CD4-positive, CD25-positive, alpha-beta regulatory T cell (primary cell): ENCODE data around the gene MRPS34. TPM values are rescaled to one million over a fixed set of nuclear protein-coding genes. Genes with fewer than 3 reads are reported as not detected.
A peak's percentile ranks its signal among the peaks of the same experiment; 100 is the strongest.

ENCODE experiments used
- ATAC-seq, 2 donors: fragments of 150-1000 bp; cut with Tn5 transposase; one replicate each; pipeline ENCODE4 v1.10.0; 2021; ENCODE audit warnings: low read depth in 2 of 2, moderate number of reproducible peaks in 2 of 2, moderate library complexity in 1 of 2
- DNase-seq, 3 donors: peaks; one replicate each; pipeline versions ENCODE4 v3.0.0 to v3.0.0-alpha.2; 2012 to 2022; ENCODE audit warnings: mixed read lengths in 1 of 3
- H3K27ac ChIP-seq: one replicate; pipeline ENCODE4 v1.7.0; 2013; ENCODE audit warnings: mild to moderate bottlenecking, low read length; ENCODE audit not compliant: insufficient read depth, poor library complexity, severe bottlenecking
- H3K27me3 ChIP-seq: one replicate; pipeline ENCODE4 v1.7.0; 2013; ENCODE audit warnings: low read length; ENCODE audit not compliant: control insufficient read depth, insufficient read depth
- H3K36me3 ChIP-seq: one replicate; pipeline ENCODE4 v1.7.0; 2013; ENCODE audit warnings: mild to moderate bottlenecking, low read length, moderate library complexity; ENCODE audit not compliant: control insufficient read depth, insufficient read depth
- H3K4me1 ChIP-seq: 2 replicates; pipeline ENCODE4 v1.7.0; 2013; ENCODE audit warnings: mild to moderate bottlenecking, low read length; ENCODE audit not compliant: insufficient read depth, control insufficient read depth, poor library complexity, severe bottlenecking
- H3K4me3 ChIP-seq: one replicate; pipeline ENCODE4 v1.7.0; 2013; ENCODE audit warnings: low read depth, mild to moderate bottlenecking, low read length, moderate library complexity
- H3K9me3 ChIP-seq, 2 experiments: 1 replicate in 1 of 2; 2 replicates in 1 of 2; pipeline ENCODE4 v1.7.0; 2013; ENCODE audit warnings: low read length in 2 of 2, mild to moderate bottlenecking in 1 of 2, moderate library complexity in 1 of 2; ENCODE audit not compliant: control insufficient read depth in 2 of 2
- H3K27ac Mint-ChIP-seq, 3 donors: one replicate each; pipeline ENCODE4 v1.8.0; 2020 to 2022; ENCODE audit warnings: mild to moderate bottlenecking in 3 of 3, mixed read lengths in 3 of 3, moderate library complexity in 2 of 3
- H3K27me3 Mint-ChIP-seq: one replicate; pipeline ENCODE4 v1.8.0; 2022; ENCODE audit warnings: mild to moderate bottlenecking, mixed read lengths
- H3K36me3 Mint-ChIP-seq: one replicate; pipeline ENCODE4 v1.8.0; 2020; ENCODE audit warnings: mixed read lengths
- H3K4me1 Mint-ChIP-seq, 4 donors: one replicate each; pipeline ENCODE4 v1.8.0; 2020 to 2022; ENCODE audit warnings: mixed read lengths in 4 of 4, mild to moderate bottlenecking in 1 of 4
- H3K4me3 Mint-ChIP-seq, 4 donors: one replicate each; pipeline ENCODE4 v1.8.0; 2020 to 2022; ENCODE audit warnings: mild to moderate bottlenecking in 4 of 4, mixed read lengths in 4 of 4, moderate library complexity in 3 of 4
- H3K9me3 Mint-ChIP-seq, 7 donors: one replicate each; pipeline ENCODE4 v1.8.0; 2020 to 2022; ENCODE audit warnings: mixed read lengths in 7 of 7, mild to moderate bottlenecking in 3 of 7, moderate library complexity in 2 of 7
- polyA plus RNA-seq, 4 donors: library from polyadenylated mRNA; unstranded; fragments of 300-500 nt; fragmentation: Illumina TruSeq; gene quantifications; one replicate each; pipeline ENCODE4 v1.2.3, GENCODE V29; 2021
- total RNA-seq: library from RNA; stranded (reverse); gene quantifications from one replicate; pipeline ENCODE4 v1.2.3, GENCODE V29; 2022

The MRPS34 gene
- total and polyA plus RNA-seq, 5 donors from 2014 or later, result 46.5 to 176 (median 152) TPM

- Histone ChIP-seq H3K4me1 (peaks cover 46% of the 10 kb centered on the region), H3K9me3 (no peaks in the 10 kb centered on the region), H3K4me3 (peak within 1 kb of the TSS; percentile 77), H3K27me3 (no peaks in the 10 kb centered on the region), H3K27ac (peak within 1 kb of the TSS; percentile 85), H3K36me3 (peaks cover 2% of the 10 kb centered on the region)
- Mint-ChIP-seq H3K9me3 (no peaks in the 10 kb centered on the region), H3K4me1 (peaks cover 0 to 18% (median 1%) of the 10 kb centered on the region in 4 donors), H3K4me3 (peak within 1 kb of the TSS; percentile 89 to 98 (median 97)), H3K36me3 (peaks cover 3% of the 10 kb centered on the region), H3K27ac (peak within 1 kb of the TSS; percentile 85 to 97 (median 97)), H3K27me3 (no peaks in the 10 kb centered on the region)
- DNase-seq (peak; percentile 64 to 76 (median 73)), ATAC-seq (peak; percentile 56 to 58)
Measured at GRCh38 chr16:1771188-1771863, 1.6 kb downstream of the MRPS34 start, which contains the start of gene NME3. NME3 (minus strand) TSS chr16:1771543; CDS start chr16:1771534, 9 bp downstream.

GRCh38 chr16:1770328-1771187 is 2.4 kb downstream of the MRPS34 start:
- peaks cover 46% of the 10 kb centered on the region for H3K4me1 ChIP-seq
- peak overlapping the region; percentile 85 to 89 (median 86) for H3K4me3 Mint-ChIP-seq
- H3K9me3 Mint-ChIP-seq, result no peaks in the 10 kb centered on the region
- H3K27me3 Mint-ChIP-seq, result no peaks in the 10 kb centered on the region
- H3K27ac Mint-ChIP-seq, result peak overlapping the region in 2 of 3 donors; percentile 52 to 71
- peaks cover 0 to 17% (median 1%) of the 10 kb centered on the region in 4 donors for H3K4me1 Mint-ChIP-seq
- H3K36me3 ChIP-seq, result peaks cover 7% of the 10 kb centered on the region
- ATAC-seq, result peak in 1 of 2 donors; percentile 4
- peaks cover 3% of the 10 kb centered on the region for H3K36me3 Mint-ChIP-seq
- peak overlapping the region; percentile 69 for H3K27ac ChIP-seq
- no peaks in the 10 kb centered on the region for H3K9me3 ChIP-seq
- H3K4me3 ChIP-seq, result no peak overlapping the region
- DNase-seq, result peak; percentile 20 to 32 (median 31)
- H3K27me3 ChIP-seq, result no peaks in the 10 kb centered on the region

- Histone ChIP-seq H3K27ac (peak overlapping the region; percentile 69), H3K4me3 (no peak overlapping the region), H3K4me1 (peaks cover 38% of the 10 kb centered on the region), H3K27me3 (no peaks in the 10 kb centered on the region), H3K9me3 (no peaks in the 10 kb centered on the region), H3K36me3 (peaks cover 11% of the 10 kb centered on the region)
- DNase-seq (no peak), ATAC-seq (no peak)
- H3K9me3 Mint-ChIP-seq, result no peaks in the 10 kb centered on the region
- peak overlapping the region; percentile 77 to 86 (median 85) for H3K4me3 Mint-ChIP-seq
- H3K36me3 Mint-ChIP-seq, result peaks cover 3% of the 10 kb centered on the region
- no peaks in the 10 kb centered on the region for H3K27me3 Mint-ChIP-seq
- H3K4me1 Mint-ChIP-seq, result peaks cover 0 to 15% (median 1%) of the 10 kb centered on the region in 4 donors
- peak overlapping the region in 1 of 3 donors; percentile 52 for H3K27ac Mint-ChIP-seq
Measured at GRCh38 chr16:1769402-1770300, 3.3 kb downstream of the MRPS34 start.

- Mint-ChIP-seq H3K36me3 (peaks cover 3% of the 10 kb centered on the region), H3K4me1 (peaks cover 0 to 13% (median 1%) of the 10 kb centered on the region in 4 donors), H3K4me3 (peak overlapping the region in 1 of 4 donors; percentile 39), H3K27ac (no peak overlapping the region), H3K27me3 (no peaks in the 10 kb centered on the region), H3K9me3 (no peaks in the 10 kb centered on the region)
- no peak overlapping the region for H3K4me3 ChIP-seq
- peaks cover 30% of the 10 kb centered on the region for H3K4me1 ChIP-seq
- H3K9me3 ChIP-seq, result no peaks in the 10 kb centered on the region
- H3K27ac ChIP-seq, result no peak overlapping the region
- ATAC-seq (no peak), DNase-seq (no peak)
- H3K36me3 ChIP-seq, result peaks cover 16% of the 10 kb centered on the region
- H3K27me3 ChIP-seq, result no peaks in the 10 kb centered on the region
Measured at GRCh38 chr16:1768767-1769401, 4.0 kb downstream of the MRPS34 start.

- ATAC-seq (no peak), DNase-seq (no peak)
- Mint-ChIP-seq H3K4me3 (peak overlapping the region in 1 of 4 donors; percentile 31), H3K36me3 (peaks cover 3% of the 10 kb centered on the region), H3K9me3 (no peaks in the 10 kb centered on the region), H3K27ac (no peak overlapping the region), H3K4me1 (peaks cover 0 to 11% (median 1%) of the 10 kb centered on the region in 4 donors), H3K27me3 (no peaks in the 10 kb centered on the region)
- H3K4me3 ChIP-seq, result no peak overlapping the region
- H3K27ac ChIP-seq, result no peak overlapping the region
- H3K9me3 ChIP-seq, result no peaks in the 10 kb centered on the region
- no peaks in the 10 kb centered on the region for H3K27me3 ChIP-seq
- peaks cover 16% of the 10 kb centered on the region for H3K36me3 ChIP-seq
- peaks cover 25% of the 10 kb centered on the region for H3K4me1 ChIP-seq
Measured at GRCh38 chr16:1768061-1768766, 4.7 kb downstream of the MRPS34 start.

GRCh38 chr16:1767116-1767994 is 5.6 kb downstream of the MRPS34 start:
- no peak overlapping the region for H3K27ac ChIP-seq
- H3K4me3 ChIP-seq, result no peak overlapping the region
- Mint-ChIP-seq H3K4me3 (peak overlapping the region in 1 of 4 donors; percentile 27), H3K36me3 (peaks cover 3% of the 10 kb centered on the region), H3K27me3 (no peaks in the 10 kb centered on the region), H3K9me3 (no peaks in the 10 kb centered on the region), H3K27ac (no peak overlapping the region), H3K4me1 (peaks cover 0 to 10% (median 1%) of the 10 kb centered on the region in 4 donors)
- H3K9me3 ChIP-seq, result no peaks in the 10 kb centered on the region
- no peak for ATAC-seq
- DNase-seq, result no peak
- peaks cover 16% of the 10 kb centered on the region for H3K36me3 ChIP-seq
- peaks cover 22% of the 10 kb centered on the region for H3K4me1 ChIP-seq
- H3K27me3 ChIP-seq, result no peaks in the 10 kb centered on the region
